ENCODE data around the gene ATF4. TPM values are rescaled to one million over a fixed set of nuclear protein-coding genes. Genes with fewer than 3 reads are reported as not detected.

The ATF4 gene
- total and polyA plus RNA-seq, 2 of the 13 experiments (the other 11 are each of a cell fraction or from before 2014, with no cell fraction given) = 486 to 1,297 TPM

- intact Hi-C loops (cut with micrococcal nuclease; ENCODE audit: unreplicated experiment) (no loop called here), in situ Hi-C loops (cut with HindIII; ENCODE audit: extremely low pct_ligation_motif_present, low pct_unique_long_range_greater_than_20kb) (no loop called here)
- no peaks in the 10 kb centered on the region for H3K9me3 ChIP-seq (ENCODE audit: low read length)
- ChIA-PET CTCF (ENCODE audit: low intra/inter-chr PET ratio, low total read pairs) (no interaction called here), POLR2A (no interaction called here)
- H4K20me1 ChIP-seq (ENCODE audit: insufficient read depth, low read length) = no peaks in the 10 kb centered on the region
- H3K4me1 ChIP-seq (ENCODE audit: insufficient read depth, low read length) = no peaks in the 10 kb centered on the region
- H3K79me2 ChIP-seq (ENCODE audit: insufficient read depth, low read length) = no peaks in the 10 kb centered on the region
- BruUV-seq (replicated peaks) = no TSS peak
- peaks cover 9 to 39% of the 10 kb centered on the region in 2 experiments; a peak in 4 of 5 replicates for H3K27me3 ChIP-seq (ENCODE audit: control insufficient read depth in 1 of 2, insufficient read depth in 2 of 2, low read length in 2 of 2)
- ATAC-seq (no peak), FAIRE-seq (no peak), DNase-seq (ENCODE audit: low spot score) (no peak)
- no peak overlapping the region for H3K4me2 ChIP-seq (ENCODE audit: low read depth, low read length)
- H2AFZ ChIP-seq (ENCODE audit: low read length) = no peak overlapping the region
- no peak overlapping the region for H3K4me3 ChIP-seq (replicated peaks in 1 of 3; ENCODE audit: insufficient read depth in 1 of 3, low read depth in 2 of 3, low read length in 3 of 3)
- TF ChIP-seq RBAK (CRISPR knock-in tag; IDR thresholded peaks at IDR 0.05) (no peak), ZUFSP (CRISPR knock-in tag; IDR thresholded peaks at IDR 0.05; ENCODE audit: borderline replicate concordance) (no peak), EZH2 (conservative IDR thresholded peaks at IDR 0.05; ENCODE audit: low read depth, low read length) (peak; percentile 86), CTCF (CRISPR knock-in tag; IDR thresholded peaks at IDR 0.05) (0 out of 2 replicates have a peak, but pooled peaks have one; percentile 19), STAG1 (CRISPR knock-in tag; IDR thresholded peaks at IDR 0.05) (0 out of 2 replicates have a peak, but pooled peaks have one; percentile 8), ZKSCAN1 (IDR thresholded peaks at IDR 0.05; ENCODE audit: low read length) (no peak), HNRNPH1 (optimal IDR thresholded peaks at IDR 0.05; ENCODE audit: low read depth, low read length) (no peak), ZSCAN22 (CRISPR knock-in tag; IDR thresholded peaks at IDR 0.05) (peak; percentile 76; the same call in 1 of the 2 replicates), ZSCAN25 (CRISPR knock-in tag; IDR thresholded peaks at IDR 0.05) (no peak), NFATC3 (CRISPR knock-in tag; IDR thresholded peaks at IDR 0.05) (no peak), ZFP41 (CRISPR knock-in tag; IDR thresholded peaks at IDR 0.05; ENCODE audit: borderline replicate concordance) (no peak)
- no peaks in the 10 kb centered on the region for H3K36me3 ChIP-seq (replicated peaks in 1 of 2; ENCODE audit: control insufficient read depth in 1 of 2, insufficient read depth in 2 of 2, low read length in 2 of 2)
- H3K9ac ChIP-seq (ENCODE audit: insufficient read depth, low read depth, low read length) = no peak overlapping the region
- 7% methylated on average over 20 of the region's 72 CpGs for WGBS (ENCODE audit: low lambda C conversion rate)
- H3K27ac ChIP-seq (ENCODE audit: extremely low read length, insufficient read depth, low read length) = no peak overlapping the region
Measured at GRCh38 chr22:39556970-39557841, 36.8 kb downstream of the ATF4 start.

All from HepG2 (cell line).